Measurements from ENCODE around the gene TUBA1B. TPM values are rescaled to one million over a fixed set of nuclear protein-coding genes. Genes with fewer than 3 reads are reported as not detected.

TUBA1B gene
- total RNA-seq, 2 experiments from 2014 or later = 2,079 to 3,539 TPM

- no TSS peak for BruUV-seq (replicated peaks)
- TF ChIP-seq CTCF (conservative IDR thresholded peaks at IDR 0.05; ENCODE audit: low read length) (no peak), EZH2phosphoT487 (IDR thresholded peaks at IDR 0.05; ENCODE audit: borderline replicate concordance, low read depth, low read length) (no peak)
- intact Hi-C loops (cut with micrococcal nuclease; ENCODE audit: unreplicated experiment) = no loop called here
- H3K9me3 ChIP-seq (ENCODE audit: low read length) = no peaks in the 10 kb centered on the region
- ChIA-PET CTCF (ENCODE audit: unreplicated experiment) (interaction anchor here (1.2 to 2.2 kb wide), 3 partner anchors 9 to 21 kb away, joined by 4 to 16 read pairs (median 4); no protein-coding TSS in a partner anchor), POLR2A (interaction anchor here (0.6 kb wide), 1 partner anchor 23 kb away, joined by 3 read pairs; no protein-coding TSS in a partner anchor)
- no peaks in the 10 kb centered on the region for H3K36me3 ChIP-seq (ENCODE audit: insufficient read depth, low read length)
- H3K4me2 ChIP-seq (ENCODE audit: low read length) = peak overlapping the region; percentile 56
- no peaks in the 10 kb centered on the region for H4K20me1 ChIP-seq (ENCODE audit: insufficient read depth, low read length)
- H3K4me3 ChIP-seq (ENCODE audit: low read depth, low read length, poor library complexity, severe bottlenecking) = no peak overlapping the region
- H3K4me1 ChIP-seq (ENCODE audit: insufficient read depth, low read length, poor library complexity, severe bottlenecking) = peaks cover 19% of the 10 kb centered on the region
- no peak overlapping the region for H3K27ac ChIP-seq (ENCODE audit: low read depth, low read length, poor library complexity, severe bottlenecking)
- H3K9me2 ChIP-seq (ENCODE audit: insufficient read depth, low read length) = no peaks in the 10 kb centered on the region
- no peaks in the 10 kb centered on the region for H3K79me2 ChIP-seq (ENCODE audit: insufficient read depth, low read depth, low read length)
- no peak overlapping the region for H2AFZ ChIP-seq (ENCODE audit: low read length)
- no peak for DNase-seq (ENCODE audit: low spot score)
Observed at GRCh38 chr12:49091056-49091835, 39.9 kb downstream of the TUBA1B start.

GRCh38 chr12:49089821-49090773, 41.1 kb downstream of the TUBA1B start:
- intact Hi-C loops (cut with micrococcal nuclease; ENCODE audit: unreplicated experiment) = no loop called here
- Histone ChIP-seq H3K79me2 (ENCODE audit: insufficient read depth, low read depth, low read length) (no peaks in the 10 kb centered on the region), H3K4me1 (ENCODE audit: insufficient read depth, low read length, poor library complexity, severe bottlenecking) (peaks cover 19% of the 10 kb centered on the region), H3K9me2 (ENCODE audit: insufficient read depth, low read length) (no peaks in the 10 kb centered on the region), H2AFZ (ENCODE audit: low read length) (no peak overlapping the region), H3K4me3 (ENCODE audit: low read depth, low read length, poor library complexity, severe bottlenecking) (peak overlapping the region; percentile 13), H3K36me3 (ENCODE audit: insufficient read depth, low read length) (no peaks in the 10 kb centered on the region), H4K20me1 (ENCODE audit: insufficient read depth, low read length) (no peaks in the 10 kb centered on the region), H3K9me3 (ENCODE audit: low read length) (no peaks in the 10 kb centered on the region), H3K27ac (ENCODE audit: low read depth, low read length, poor library complexity, severe bottlenecking) (no peak overlapping the region), H3K4me2 (ENCODE audit: low read length) (peak overlapping the region; percentile 46)
- no TSS peak for BruUV-seq (replicated peaks)
- TF ChIP-seq CTCF (conservative IDR thresholded peaks at IDR 0.05; ENCODE audit: low read length) (peak; percentile 68), EZH2phosphoT487 (IDR thresholded peaks at IDR 0.05; ENCODE audit: borderline replicate concordance, low read depth, low read length) (peak; percentile 78; the same call in 1 of the 2 replicates)
- peak; percentile 46 for DNase-seq (ENCODE audit: low spot score)
- CTCF ChIA-PET (ENCODE audit: unreplicated experiment) = interaction anchor here (2.2 kb wide), 1 partner anchor 16 kb away, joined by 16 read pairs; no protein-coding TSS in a partner anchor
- POLR2A ChIA-PET = no interaction called here
